Stimulated activated CD4-positive, alpha-beta T cell treated with anti-CD3 and anti-CD28 coated beads, Interleukin-12 subunit alpha, Interleukin-12 subunit beta, amount 100 ng/mL, for 48 hours (primary cell): ENCODE results near the gene MIOS.

ENCODE experiments used
- DNase-seq, 3 donors: peaks; one replicate each; pipeline ENCODE4 v3.0.0-alpha.2; 2020; ENCODE audit warnings: low read depth in 2 of 3, low spot score in 1 of 3

MIOS gene

GRCh38 chr7:7583731-7584130, 17.0 kb downstream of the MIOS start:
- no peak for DNase-seq

DNA sequence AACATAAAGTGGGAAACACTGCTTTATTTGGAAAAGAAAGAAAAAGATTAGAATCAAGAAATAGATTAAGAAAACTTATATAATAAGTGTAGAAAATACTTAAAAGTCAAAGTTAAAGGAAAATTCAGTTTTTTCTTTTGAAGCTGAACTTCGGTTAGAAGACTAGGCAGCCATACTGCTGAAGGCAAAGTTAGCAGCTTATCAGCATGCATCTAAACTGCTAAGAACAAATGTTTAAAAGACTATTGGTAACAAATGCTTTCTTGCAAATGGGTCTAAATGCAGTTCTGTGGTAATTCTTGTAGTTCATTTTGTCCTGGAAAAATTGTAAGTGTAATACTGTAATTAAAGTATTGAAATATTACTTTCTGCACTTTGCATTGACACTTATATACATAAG, 18.0 kb downstream of the MIOS start:
- no peak for DNase-seq

DNA sequence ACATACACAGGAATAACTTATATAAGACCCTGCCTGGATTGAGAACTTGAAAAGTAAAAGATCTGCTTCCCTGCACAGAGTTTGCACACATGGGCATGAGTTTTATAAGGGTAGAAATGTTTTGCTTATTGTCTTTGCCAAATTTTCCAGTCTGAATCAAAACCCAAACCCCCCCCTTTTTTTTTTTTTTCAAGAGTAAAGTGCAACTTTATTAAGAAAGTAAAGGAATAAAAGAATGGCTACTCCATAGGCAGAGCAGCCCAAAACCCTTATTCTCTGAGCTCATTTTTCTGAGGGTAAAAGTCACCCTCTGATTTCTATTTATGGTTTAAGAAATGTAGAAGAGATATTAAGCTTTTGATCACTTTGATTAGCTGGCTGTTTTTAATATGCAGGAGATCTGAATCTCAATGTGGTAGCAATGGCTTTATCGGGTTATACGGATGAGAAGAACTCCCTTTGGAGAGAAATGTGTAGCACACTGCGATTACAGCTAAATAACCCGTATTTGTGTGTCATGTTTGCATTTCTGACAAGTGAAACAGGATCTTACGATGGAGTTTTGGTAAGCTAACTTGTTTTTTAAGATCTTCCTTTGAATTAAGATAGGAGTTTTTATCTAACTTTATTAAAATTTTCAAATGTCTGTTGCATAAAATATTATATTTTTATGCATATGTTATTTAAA, 18.7 kb downstream of the MIOS start:
- no peak for DNase-seq

DNA sequence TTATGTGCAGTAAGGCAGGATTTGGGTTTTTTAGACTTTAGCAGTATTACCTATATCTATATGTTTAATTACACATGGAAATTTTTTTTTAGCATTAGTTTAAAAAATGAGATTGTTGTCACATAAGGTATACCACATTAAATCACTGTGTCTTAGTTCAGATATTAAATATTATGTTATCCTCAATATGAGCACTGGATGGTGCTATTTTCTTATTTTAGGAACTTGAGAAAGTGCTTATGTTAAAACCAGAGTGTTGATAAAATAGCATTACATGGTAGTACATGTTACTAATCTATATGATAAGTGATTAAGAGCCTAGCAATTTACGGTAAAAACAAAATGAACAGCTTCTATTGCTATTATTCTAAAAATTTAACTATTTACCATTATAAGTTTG, 28.8 kb downstream of the MIOS start:
- DNase-seq = no peak

DNA sequence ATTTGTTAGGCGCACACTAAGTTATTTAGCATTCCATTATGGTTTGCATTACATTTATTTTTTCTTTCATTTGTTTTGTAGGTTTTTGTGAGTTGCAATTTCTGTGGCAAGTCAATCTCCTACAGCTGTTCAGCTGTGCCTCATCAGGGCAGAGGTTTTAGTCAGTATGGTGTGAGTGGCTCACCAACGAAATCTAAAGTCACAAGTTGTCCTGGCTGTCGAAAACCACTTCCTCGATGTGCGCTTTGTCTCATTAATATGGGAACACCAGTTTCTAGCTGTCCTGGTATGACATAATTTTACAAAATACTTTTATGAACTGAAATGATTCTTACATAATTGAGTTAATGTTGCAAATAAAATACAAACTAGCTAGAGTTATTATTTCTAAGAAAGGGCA, 29.5 kb downstream of the MIOS start:
- DNase-seq = no peak

GRCh38 chr7:7607010-7607409, 40.3 kb downstream of the MIOS start:
- DNase-seq = no peak

GRCh38 chr7:7609330-7609729, 42.6 kb downstream of the MIOS start:
- DNase-seq = no peak

- DNase-seq = no peak
Observed at GRCh38 chr7:7612519-7612918, 45.8 kb downstream of the MIOS start.

DNA sequence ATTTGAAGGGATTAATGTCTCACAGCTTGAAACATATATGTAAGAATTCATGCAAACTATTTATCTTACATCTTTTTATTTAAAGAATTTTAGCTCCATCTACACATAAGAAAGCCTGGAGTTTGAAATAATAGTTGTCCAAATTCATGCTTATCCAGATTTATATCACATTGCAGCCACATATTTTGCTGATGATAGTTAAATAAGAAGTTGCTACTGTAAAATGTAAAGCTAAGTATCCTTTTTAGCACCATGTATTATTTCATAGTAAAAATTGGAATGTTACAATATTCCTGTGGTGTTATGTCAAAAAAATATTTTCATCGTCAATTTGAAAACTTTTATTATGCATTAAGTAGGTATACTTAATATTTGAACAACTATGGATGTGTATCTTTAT, 46.5 kb downstream of the MIOS start:
- no peak for DNase-seq

- no peak for DNase-seq
Observed at GRCh38 chr7:7614018-7614741, 47.5 kb downstream of the MIOS start.

- DNase-seq = no peak
Observed at GRCh38 chr7:7617550-7617949, 50.9 kb downstream of the MIOS start.

DNA sequence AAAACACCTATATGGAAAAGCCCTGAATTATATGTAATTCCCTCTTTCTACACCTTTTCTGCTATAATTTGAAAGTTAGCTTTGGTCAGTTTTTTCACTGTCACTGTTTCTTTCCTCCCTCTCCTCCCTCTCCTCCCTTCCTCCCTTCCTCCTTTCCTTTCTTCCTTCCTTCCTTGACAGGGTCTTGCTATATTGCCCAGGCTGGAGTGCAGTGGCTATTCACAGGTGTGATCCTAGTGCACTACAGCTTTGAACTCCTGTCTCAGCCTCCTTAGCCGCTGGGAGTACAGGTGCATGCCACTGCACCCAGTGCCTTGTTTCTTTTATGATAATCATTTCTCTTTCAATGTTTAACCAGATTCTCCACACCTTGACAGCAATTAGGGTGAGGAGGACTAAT, 51.7 kb downstream of the MIOS start:
- no peak for DNase-seq

DNA sequence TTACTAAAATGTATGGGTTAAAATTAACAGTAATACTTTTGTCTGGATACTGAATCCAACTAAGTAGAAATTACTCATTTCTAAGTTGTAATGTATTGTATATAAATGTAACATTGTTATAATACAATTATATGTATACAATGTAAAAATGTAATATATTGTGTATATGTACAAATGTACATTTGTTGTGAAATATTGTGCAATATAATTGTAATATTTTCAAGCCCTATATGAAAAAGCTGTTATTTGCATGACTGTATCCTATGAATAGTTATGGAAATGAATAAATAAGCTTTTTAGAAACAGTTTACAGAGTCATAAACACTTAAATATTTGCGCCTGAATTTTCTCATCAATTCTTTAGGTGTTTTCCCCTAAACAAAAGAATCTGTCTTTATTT, 53.6 kb downstream of the MIOS start:
- no peak for DNase-seq

- no peak for DNase-seq
Observed at GRCh38 chr7:7620644-7621210, 54.0 kb downstream of the MIOS start.

- DNase-seq = no peak
Observed at GRCh38 chr7:7628476-7628875, 61.8 kb downstream of the MIOS start.

DNA sequence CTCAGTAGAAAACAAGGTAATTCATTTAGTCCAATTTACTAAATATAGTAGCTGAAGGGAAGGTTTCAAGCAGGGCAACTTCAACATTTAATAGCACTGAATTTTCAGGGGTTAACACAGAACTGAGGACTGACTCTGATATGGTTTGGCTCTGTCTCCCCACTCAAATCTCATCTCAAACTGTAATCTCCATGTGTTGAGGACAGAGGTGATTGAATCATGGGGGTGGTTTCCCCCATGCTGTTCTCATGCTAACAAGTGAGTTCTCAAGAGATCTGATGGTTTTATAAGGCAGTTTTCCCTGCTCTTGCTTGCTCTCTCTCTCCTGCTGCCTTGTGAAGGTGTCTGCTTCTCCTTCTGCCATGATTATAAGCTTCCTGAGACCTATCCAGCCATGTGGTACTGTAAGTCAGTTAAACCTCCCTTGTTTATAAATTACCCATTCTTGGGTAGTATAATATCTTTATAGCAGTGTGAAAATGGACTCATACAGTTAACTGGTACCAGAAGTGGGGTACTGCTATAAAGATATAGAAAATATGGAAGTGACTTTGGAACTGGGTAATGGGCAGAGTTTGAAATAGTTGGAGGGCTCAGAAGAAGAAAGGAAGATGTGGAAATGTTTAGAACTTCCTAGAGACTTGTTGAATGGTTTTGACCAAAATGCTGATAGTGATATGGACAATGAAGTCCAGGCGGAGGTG, 64.1 kb downstream of the MIOS start:
- no peak for DNase-seq

DNA sequence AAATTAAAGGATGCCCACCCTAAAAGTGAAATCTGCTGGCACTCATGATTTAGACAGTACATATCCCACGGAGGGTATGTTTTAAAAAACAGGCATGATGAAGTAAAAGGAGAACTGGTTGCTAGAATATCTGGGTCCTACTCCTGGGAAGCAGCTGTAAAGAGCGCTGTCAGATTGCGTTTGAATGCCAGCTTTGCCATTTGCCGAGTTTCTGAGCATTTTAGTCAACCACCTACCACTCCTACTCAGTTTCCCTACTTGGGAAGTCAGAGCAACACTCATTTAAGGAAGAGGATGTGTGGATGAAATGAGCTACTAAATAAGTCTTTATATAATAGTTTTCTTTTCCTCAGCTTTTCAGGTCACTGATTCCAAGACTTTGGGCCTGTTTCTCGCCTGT, 72.7 kb downstream of the MIOS start:
- DNase-seq = peak in 1 of 3 donors; percentile 12

DNA sequence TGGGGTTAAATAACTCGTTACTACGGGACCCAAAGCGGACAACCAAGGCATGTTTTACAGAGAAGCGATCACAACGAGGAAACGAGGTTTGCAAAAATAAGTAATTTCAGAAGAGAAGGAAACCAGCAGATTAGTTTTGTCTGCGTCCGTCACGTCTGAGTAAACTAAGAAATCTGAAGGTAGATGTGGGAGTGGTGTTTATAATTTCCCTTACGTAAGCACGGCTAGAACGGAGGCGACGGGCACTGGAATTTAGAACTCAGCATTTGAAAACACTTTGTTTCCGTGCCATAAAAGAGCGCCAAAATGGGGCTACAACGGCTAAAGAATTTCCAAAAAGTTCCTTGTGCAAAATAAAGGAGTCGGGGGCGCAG, 73.2 kb downstream of the MIOS start:
- DNase-seq = peak in 2 of 3 donors; percentile 32 to 36

GRCh38 chr7:7640221-7641128, 73.8 kb downstream of the MIOS start, which contains the start of gene UMAD1:
Gene UMAD1, plus strand, starts transcription at chr7:7640752. Its CDS starts 32,620 bp downstream, at chr7:7673372.
- DNase-seq = peak; percentile 94 to 97 (median 96)

GRCh38 chr7:7641129-7641663, 74.5 kb downstream of the MIOS start:
- no peak for DNase-seq

DNA sequence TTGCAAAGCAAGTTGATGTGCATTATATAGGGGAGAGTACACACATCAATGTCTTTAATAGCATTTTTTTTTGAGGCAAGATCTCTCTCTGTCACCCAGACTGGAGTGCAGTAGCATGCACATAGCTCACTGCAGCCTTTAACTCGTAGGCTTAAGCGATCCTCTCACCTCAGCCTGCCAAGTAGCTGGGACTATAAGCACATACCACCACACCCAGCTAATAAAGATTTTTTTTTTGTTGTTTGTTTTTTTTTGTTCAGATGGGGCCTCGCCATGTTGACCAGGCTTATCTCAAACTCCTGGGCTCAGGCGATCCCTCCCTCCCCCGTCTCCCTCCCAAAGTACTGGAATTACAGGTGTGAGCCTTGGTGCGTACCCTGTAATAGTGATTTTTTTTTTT, 75.4 kb downstream of the MIOS start:
- DNase-seq = no peak
